HUDEP-2 (cell line): Measurements from ENCODE around the gene KCTD13.

Experiments
- DNase-seq, 76 experiments: peaks; one replicate each; lab custom pipeline; 2025; ENCODE audit not compliant: unreplicated experiment in 76 of 76; lab: John Stamatoyannopoulos, UW

KCTD13 gene

GRCh38 chr16:29858149-29858849 is 67.7 kb downstream of the KCTD13 start:
- DNase-seq, result no peak

- no peak for DNase-seq
These were observed 68.8 kb downstream of the KCTD13 start for GRCh38 chr16:29857133-29857760.
